Endometrial microvascular endothelial cells (primary cell): ENCODE results near the gene PPP2CA. TPM values are rescaled to one million over a fixed set of nuclear protein-coding genes. Genes with fewer than 3 reads are reported as not detected.
"Not testable (repeated sequence)": the region's sequence is repeated elsewhere in the genome, so short reads cannot be mapped to it uniquely, and the experiment has no call there.

Source experiments
- in situ Hi-C: cut with HindIII; loops from 2 replicates; pipeline ENCODE4 v1.10.0; 2017; ENCODE audit warnings: low sequenced_read_pairs, low pct_unique_long_range_greater_than_20kb; ENCODE audit errors: inconsistent ontology term
- total RNA-seq: library from RNA; depleted of rRNA; stranded (reverse); fragments of >200 nt; gene quantifications from one replicate; pipeline ENCODE4 v1.2.3, GENCODE V29; 2015; ENCODE audit errors: inconsistent ontology term

PPP2CA gene
- 190 TPM for total RNA-seq

GRCh38 chr5:134225780-134226440 lies at the start of gene PPP2CA:
PPP2CA (minus strand) TSS chr5:134226073; CDS start chr5:134225861, 212 bp downstream.
- in situ Hi-C loops = no loop called here

GRCh38 chr5:134273642-134274395 lies 47.9 kb upstream of the PPP2CA start:
- in situ Hi-C loops = no loop called here

DNA sequence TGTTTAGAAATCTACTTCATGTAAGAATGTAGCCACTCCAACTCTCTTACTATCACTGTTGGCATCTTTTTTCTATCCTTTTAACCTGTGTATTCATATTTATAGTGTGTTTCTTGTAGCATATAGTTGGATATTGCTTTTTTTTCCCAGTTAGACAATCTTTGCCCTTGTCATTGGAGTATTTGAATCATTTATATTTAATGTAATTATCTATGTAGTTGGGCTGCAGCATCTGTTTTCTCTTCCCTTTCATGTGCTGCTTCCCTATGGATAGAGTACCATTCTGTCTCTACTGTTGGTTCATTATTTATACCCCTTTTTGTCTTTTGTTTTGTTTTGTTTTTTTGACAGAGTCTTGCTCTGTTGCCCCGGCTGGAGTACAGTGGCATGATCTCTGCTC lies 45.2 kb upstream of the PPP2CA start:
- in situ Hi-C loops = no loop called here

- in situ Hi-C loops = no loop called here
These were observed 43.0 kb upstream of the PPP2CA start for GRCh38 chr5:134268919-134269318.

GRCh38 chr5:134268019-134268601 lies 42.2 kb upstream of the PPP2CA start:
- in situ Hi-C loops = no loop called here

DNA sequence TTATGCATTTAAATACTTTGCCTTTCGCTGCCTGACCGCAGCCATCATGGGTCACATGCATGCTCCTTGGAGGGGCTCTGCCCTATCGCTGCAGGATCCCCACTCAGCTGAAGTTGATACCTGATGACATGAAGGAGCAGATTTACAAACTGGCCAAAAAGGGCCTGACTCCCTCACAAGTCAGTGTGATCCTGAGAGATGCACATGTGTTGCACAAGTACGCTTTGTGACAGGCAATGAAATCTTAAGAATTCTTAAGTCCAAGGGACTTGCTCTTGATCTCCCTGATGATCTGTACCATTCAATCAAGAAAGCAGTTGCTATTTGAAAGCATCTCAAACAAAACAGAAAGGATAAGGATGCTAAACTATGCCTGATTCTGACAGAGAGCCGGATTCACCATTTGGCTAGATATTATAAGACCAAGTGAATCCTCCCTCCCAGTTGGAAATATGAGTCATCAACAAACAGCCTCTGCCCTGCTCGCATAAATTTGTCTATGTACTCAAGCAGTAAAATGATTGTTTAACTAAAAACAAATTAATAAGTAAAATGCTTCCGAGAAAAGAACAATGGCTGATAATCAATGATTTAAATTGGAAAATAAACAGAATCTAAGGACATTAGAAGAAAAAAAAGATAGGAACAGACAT lies 41.6 kb upstream of the PPP2CA start:
- in situ Hi-C loops = no loop called here

DNA sequence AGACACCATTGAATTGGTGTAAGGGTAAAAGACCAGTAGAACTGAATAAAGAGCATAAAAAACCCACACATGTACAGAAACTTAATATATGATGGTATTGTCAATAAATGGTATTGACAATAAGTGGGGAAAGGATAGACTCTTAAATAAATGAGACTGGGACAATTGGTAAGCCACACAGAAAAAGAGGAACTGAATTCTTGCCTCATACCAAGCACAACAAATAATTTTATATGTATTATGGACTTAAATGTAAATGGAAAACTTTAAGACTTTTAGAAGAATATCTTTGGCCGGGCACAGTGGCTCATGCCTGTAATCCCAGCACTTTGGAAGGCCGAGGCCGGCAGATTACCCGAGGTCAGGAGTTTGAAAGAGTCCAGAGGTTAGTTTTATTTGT lies 37.9 kb upstream of the PPP2CA start:
- in situ Hi-C loops = no loop called here

GRCh38 chr5:134262629-134263028 lies 36.8 kb upstream of the PPP2CA start:
- in situ Hi-C loops = not testable (repeated sequence)

DNA sequence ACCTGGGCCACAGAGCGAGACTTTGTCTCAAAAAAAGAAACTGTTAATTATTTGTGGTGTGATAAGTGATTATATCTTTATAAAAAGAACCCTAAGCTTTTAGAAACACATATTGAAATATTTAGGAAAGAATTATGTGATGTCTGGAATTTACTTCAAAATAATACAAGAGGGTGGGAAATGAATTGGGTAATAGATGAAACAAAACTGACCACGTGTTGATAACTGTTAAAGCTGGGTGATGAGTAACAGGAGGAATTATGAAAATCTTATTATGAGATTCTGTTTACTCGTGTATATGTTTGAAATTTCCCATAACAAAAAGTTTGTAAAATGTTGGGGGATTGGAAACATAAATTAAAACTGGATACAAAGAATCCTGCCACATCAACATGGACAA lies 33.0 kb upstream of the PPP2CA start:
- in situ Hi-C loops = no loop called here

DNA sequence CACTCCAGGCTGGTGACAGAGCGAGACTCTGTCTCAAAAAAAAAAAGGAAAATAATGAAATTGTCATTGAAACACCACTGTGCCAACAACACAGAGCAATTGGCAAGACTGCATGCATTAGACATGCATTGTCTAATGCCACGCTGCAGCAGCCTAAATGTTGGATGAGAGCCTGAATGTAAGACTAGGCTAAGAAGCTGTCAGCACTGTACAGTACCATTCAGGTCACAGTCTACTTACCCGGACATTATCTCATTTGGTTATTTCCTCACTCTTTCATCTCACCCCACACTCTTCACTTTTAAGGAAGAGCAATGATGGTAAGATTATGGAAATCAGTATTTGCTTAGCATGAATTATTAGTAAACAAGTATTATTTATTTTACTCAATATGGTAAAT lies 31.3 kb upstream of the PPP2CA start:
- in situ Hi-C loops = no loop called here

- in situ Hi-C loops = no loop called here
These were observed 29.7 kb upstream of the PPP2CA start for GRCh38 chr5:134255418-134256150.

GRCh38 chr5:134253368-134254153 lies 27.7 kb upstream of the PPP2CA start:
- in situ Hi-C loops = not testable (repeated sequence)

- in situ Hi-C loops = no loop called here
These were observed 26.8 kb upstream of the PPP2CA start for GRCh38 chr5:134252671-134253070.

- in situ Hi-C loops = no loop called here
These were observed 25.1 kb upstream of the PPP2CA start for GRCh38 chr5:134250949-134251348.

DNA sequence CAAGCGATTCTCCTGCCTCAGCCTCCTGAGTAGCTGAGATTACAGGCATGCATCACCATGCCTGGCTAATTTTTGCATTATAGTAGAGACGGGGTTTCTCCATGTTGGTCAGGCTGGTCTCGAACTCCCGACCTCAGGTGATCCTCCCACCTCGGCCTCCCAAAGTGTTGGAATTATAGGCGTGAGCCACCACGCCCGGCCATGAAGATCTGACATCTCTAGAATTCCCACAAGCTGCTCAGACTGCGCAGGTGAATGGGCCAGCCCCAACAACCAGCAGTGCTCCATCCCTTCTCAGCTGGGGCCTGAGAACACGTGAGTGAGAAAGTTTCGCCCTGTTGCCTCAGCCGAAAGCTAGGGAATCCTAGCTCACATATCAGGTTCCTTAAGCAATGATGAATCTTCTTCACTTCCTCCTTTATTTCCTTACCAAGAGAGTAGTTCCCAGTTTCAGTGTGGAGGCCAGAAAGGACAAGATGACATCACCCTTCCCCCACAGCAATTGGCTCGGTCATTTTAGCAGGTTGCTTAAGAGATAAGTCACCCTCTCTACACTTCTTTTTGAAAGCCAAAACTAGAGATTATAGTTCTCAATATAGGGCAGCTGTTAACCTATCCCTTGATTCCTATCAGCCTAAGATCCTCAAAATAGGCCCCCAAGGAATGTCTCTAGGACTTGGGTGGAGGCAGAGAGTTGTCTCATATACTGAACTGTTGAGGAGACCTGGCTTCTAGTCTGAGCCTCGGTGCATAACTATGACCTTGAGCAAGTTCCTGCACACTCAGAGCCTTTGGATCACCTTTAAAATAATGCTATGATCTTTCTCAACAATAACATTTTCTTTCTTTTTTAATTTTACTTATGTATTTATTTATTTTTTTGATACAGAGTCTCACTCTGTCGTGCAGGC lies 23.9 kb upstream of the PPP2CA start:
- in situ Hi-C loops = no loop called here

GRCh38 chr5:134248256-134248655 lies 22.4 kb upstream of the PPP2CA start:
- in situ Hi-C loops = no loop called here

- in situ Hi-C loops = no loop called here
These were observed 21.8 kb upstream of the PPP2CA start for GRCh38 chr5:134247428-134248224.
